GM19351 (cell line): ENCODE measurements around the gene MAT1A.

ENCODE experiments used
- ATAC-seq: cut with Tn5 transposase; IDR thresholded peaks from one replicate; pipeline ENCODE4 v1.9.1; 2021; ENCODE audit warnings: mild to moderate bottlenecking, moderate library complexity; ENCODE audit not compliant: unreplicated experiment

Gene MAT1A

GRCh38 chr10:80283119-80283518, 6.3 kb downstream of the MAT1A start:
- no peak for ATAC-seq

GRCh38 chr10:80281784-80282765, 7.4 kb downstream of the MAT1A start:
- ATAC-seq, result no peak

- ATAC-seq, result peak; percentile 61
Observed at GRCh38 chr10:80281292-80281691, 8.2 kb downstream of the MAT1A start.

- no peak for ATAC-seq
Observed at GRCh38 chr10:80280071-80280800, 9.2 kb downstream of the MAT1A start.

GRCh38 chr10:80279146-80279545, 10.3 kb downstream of the MAT1A start:
- ATAC-seq, result no peak

- ATAC-seq, result no peak
Observed at GRCh38 chr10:80278480-80278879, 11.0 kb downstream of the MAT1A start.

GRCh38 chr10:80277567-80278250, 11.7 kb downstream of the MAT1A start:
- no peak for ATAC-seq

GRCh38 chr10:80277016-80277415, 12.4 kb downstream of the MAT1A start:
- no peak for ATAC-seq

GRCh38 chr10:80276335-80276734, 13.1 kb downstream of the MAT1A start:
- ATAC-seq, result no peak

- ATAC-seq, result no peak
Observed at GRCh38 chr10:80275756-80276155, 13.7 kb downstream of the MAT1A start.

GRCh38 chr10:80275135-80275498, 14.3 kb downstream of the MAT1A start:
- no peak for ATAC-seq

GRCh38 chr10:80274396-80275134, 14.9 kb downstream of the MAT1A start:
- no peak for ATAC-seq

- ATAC-seq, result no peak
Observed at GRCh38 chr10:80273523-80274170, 15.8 kb downstream of the MAT1A start.

GRCh38 chr10:80272793-80273522, 16.5 kb downstream of the MAT1A start:
- ATAC-seq, result no peak

- no peak for ATAC-seq
Observed at GRCh38 chr10:80271416-80271815, 18.0 kb downstream of the MAT1A start.

- ATAC-seq, result no peak
Observed at GRCh38 chr10:80270887-80271286, 18.6 kb downstream of the MAT1A start.

GRCh38 chr10:80268938-80269588, 20.4 kb downstream of the MAT1A start:
- ATAC-seq, result no peak

- no peak for ATAC-seq
Observed at GRCh38 chr10:80268266-80268665, 21.2 kb downstream of the MAT1A start.

- ATAC-seq, result no peak
Observed at GRCh38 chr10:80266513-80266863, 23.0 kb downstream of the MAT1A start.
